Skin of body (tissue), 2 donors: ENCODE data around the gene SPIB. TPM values are rescaled to one million over a fixed set of nuclear protein-coding genes. Genes with fewer than 3 reads are reported as not detected.
"Not testable (repeated sequence)": the region's sequence is repeated elsewhere in the genome, so short reads cannot be mapped to it uniquely, and the experiment has no call there.

ENCODE experiments used
- DNase-seq: peaks from one replicate; lab custom pipeline; 2025; lab: John Stamatoyannopoulos, UW
- total RNA-seq: library from RNA; depleted of rRNA; stranded (reverse); fragments of >200 nt; gene quantifications from one replicate; pipeline ENCODE4 v1.2.3, GENCODE V29; 2014

SPIB gene
- total RNA-seq, 1 donor from 2014 or later = 0.30 TPM

DNA sequence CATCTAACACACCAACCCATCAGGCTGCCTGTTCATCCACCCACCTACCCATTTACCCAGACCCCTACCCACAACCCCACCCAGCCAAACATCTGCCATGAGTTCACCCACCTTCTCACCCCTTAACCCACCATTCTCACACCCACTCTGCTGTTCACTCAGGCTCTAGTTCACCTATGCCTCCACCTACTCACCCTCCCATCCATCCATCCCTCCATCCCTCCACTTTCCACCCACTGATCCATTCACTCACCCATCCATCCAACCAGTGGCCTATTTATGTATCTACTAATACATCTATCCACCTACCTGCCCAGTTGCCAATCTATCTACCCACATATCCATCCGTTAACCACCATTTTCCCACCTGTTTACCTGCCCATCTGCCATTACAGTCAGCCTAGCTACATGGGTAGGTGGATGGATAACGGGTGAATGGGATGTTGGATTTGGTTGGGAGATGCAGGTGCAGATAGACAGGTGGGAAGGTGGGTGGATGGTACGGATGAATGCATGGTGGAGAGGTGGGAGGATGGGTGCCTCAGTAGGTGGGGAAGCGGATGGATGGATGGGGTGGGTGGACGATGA lies 19.2 kb downstream of the SPIB start:
- DNase-seq = no peak

DNA sequence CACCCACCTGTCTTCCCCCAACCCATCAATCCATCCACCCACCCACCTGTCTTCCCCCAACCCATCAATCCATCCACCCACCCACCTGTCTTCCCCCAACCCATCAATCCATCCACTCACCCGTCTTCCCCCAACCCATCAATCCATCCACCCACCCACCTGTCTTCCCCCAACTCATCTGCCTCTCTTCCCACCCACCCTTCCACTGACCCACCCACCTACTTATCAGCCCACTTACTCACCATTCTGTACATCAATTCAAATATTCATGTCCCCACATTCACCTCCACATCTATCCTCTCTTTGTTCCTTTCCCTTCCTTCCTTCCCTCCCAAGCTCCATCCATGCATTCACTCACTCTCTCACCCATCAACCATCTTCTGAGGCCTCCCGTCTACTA lies 20.4 kb downstream of the SPIB start:
- DNase-seq = not testable (repeated sequence)

DNA sequence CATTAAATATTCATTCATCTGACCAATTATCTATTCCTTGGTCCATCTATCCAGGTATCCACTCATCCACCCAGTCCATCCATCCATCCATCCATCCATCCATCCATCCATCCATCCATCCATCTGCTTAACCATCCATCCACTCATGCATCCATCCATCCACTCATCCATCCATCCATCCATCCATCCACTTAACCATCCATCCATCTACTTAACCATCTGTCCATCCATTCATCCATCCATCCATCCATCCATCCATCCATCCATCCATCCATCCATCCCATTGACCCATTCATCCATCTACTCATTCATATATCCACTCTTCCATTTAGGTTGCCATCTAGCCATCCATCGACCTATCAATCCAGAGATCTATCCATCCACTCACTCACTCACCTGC lies 25.3 kb downstream of the SPIB start:
- DNase-seq = no peak

DNA sequence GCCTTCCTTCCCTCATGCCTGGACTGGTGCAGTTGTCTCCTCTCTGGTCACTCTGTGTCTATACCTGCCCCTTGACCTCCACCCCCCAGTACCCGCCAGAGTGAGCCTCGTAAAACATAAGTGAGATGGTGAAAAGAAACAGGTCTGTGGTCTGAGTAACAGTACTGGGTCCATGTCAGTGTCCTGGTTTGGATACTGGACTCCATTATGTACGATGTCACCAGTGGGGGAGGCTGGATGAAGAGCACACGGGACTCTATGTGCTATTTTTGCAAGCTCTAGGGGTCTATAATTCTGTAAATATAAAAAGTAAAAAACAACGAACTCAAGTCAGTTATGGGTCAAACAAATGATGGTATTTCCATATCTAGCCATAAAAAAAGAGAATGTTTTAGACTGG lies 28.3 kb downstream of the SPIB start:
- no peak for DNase-seq

DNA sequence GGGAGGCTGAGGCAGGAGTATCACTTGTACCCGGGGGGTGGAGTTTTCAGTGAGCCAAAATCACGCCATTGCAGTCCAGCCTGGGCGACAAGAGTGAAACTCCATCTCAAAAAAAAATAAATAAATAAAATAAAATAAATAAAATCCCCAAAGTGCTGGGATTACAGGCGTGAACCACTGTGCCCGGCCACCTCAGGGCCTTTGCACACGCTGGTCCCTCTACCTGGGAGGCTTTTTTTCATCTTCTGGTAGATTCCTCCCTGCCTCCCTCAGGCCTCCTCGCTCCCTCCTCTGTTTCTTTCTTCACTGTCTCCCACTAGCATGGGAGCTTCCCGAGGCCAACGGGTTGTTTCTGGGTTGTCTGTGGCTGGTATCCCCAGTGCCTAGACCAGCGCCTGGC lies 29.0 kb downstream of the SPIB start:
- no peak for DNase-seq

DNA sequence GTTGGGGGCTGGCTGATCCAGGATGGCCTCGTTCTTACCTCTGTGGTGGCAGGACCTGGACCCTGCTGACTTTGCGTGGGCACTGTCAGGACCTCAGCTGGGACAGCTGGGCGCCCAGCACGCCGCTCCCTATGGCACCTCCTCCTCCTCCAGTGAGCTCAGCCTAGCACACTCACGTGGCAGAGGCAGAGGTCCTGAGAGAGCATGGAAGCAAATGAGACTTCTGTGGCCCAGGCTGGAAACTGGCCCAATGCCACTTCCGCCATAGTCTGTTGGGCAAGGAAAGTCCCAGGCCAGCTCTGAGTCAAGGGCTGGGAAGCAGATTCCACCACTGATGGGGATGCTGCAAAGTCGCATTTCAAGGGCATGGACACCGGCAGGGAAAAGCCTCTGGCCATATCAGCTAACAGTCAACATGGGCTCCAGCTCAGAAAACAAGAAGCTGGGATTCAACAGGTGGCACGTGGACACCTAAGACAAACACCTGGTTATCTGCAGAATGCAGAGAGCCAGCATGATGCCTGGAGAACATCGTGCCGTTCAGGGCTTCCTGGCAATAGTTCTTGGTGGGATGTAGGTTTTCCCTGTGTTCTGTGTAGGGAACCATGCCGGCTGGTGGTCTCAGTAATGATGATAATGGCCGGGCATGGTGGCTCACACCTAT lies 30.6 kb downstream of the SPIB start:
- DNase-seq = no peak

DNA sequence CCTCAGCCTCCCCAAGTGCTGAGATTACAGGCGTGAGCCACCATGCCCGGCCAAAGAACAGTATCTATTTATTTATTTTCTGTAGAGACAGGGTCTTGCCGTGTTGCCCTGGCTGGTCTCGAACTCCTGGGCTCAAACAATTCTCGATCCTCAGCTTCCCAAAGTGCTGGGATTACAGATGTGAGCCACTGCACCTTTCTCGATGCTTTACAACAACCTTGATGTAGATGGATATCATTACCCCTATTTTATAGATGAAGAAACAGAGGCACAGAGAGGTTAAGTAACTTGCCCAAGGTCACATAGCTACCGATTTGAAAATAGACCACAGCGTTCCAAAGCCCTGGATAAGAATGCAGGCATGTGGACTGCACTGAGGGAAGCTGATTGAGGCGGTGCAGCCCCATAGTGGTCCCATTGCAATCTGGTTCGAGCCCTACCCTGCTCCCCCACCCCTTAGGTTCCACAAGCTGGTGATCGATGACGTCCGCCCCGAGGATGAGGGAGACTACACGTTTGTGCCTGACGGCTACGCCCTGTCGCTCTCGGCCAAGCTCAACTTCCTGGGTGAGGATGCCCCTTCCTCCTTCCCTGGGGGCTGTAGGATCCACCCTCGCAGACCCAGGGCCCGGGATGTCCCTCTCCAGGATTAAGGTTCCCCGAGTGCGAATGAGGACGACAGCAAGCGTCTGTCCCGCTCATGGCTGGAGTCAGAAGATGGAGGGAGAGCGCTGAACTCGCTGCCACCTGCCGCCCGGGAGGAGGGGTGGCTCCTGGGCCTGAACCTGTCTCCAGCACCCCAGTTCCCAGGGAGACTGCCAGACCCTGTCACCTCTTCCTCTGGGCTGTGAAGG lies 31.9 kb downstream of the SPIB start:
- no peak for DNase-seq

DNA sequence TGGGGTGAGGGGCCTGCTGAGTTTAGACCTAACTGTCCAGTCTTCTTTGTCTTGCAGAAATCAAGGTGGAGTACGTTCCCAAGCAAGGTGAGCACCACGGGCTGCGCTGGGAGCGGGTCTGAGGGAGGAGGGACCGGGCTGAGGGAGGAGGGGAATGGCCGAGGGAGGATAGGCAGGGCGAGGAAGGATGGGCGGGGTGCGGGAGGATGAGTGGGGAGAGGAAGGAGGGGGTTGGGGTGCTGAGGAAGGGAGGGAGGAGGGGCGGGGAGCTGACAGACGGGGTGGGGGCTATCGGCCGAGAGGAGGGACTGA lies 32.4 kb downstream of the SPIB start:
- no peak for DNase-seq

DNA sequence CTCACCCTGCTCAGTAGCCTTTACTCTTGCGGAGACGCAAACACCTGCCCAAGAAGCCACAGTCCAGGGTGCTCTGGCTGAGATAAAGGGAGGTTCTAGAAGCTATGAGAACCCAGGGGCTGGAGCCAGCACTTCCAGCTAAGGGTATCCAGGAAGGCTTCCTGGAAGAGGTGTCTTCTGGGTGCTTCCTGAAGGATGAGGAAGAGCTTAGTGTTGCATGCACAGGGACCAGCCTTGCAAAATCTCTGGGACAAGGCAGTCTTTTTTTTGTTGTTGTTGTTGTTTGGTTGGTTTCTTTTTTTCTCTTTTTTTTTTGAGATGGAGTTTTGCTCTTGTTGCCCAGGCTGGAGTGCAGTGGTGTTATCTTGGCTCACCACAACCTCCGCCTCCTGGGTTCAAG lies 34.5 kb downstream of the SPIB start:
- DNase-seq = no peak

DNA sequence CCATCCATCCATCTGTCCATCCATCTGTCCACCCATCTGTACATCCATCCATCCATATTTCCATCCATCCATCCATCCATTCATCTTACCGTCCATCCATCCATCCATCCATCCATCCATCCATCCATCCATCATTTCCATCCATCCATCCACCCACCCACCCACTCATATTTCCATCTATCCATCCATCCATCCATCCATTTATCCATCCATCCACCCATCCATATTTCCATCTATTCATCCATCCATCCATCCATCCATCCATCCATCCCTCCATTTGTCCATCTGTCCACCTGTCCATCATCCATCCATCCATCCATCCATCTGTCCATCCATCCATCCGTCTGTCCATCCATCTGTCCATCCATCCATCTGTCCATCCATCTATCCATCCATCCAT lies 37.3 kb downstream of the SPIB start:
- no peak for DNase-seq

DNA sequence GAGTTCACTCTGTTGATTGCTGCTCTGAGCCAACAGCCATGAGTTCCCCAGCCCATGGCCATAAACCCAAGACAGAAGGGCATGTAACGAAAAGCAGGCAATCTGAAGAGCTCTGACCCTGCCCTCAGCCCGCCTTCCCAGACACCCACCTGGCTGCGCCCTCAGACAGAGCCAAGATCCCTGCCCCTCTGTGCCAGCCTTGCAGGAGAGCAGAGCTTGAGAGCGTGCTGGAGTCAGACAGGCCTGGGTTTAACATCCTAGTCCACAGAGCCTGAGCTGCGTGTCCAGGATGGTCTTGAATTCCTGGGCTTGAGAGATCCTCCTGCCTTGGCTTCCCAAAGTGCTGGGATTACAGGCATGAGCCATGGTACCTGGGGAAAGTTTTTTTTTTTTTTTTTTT lies 38.6 kb downstream of the SPIB start:
- no peak for DNase-seq

DNA sequence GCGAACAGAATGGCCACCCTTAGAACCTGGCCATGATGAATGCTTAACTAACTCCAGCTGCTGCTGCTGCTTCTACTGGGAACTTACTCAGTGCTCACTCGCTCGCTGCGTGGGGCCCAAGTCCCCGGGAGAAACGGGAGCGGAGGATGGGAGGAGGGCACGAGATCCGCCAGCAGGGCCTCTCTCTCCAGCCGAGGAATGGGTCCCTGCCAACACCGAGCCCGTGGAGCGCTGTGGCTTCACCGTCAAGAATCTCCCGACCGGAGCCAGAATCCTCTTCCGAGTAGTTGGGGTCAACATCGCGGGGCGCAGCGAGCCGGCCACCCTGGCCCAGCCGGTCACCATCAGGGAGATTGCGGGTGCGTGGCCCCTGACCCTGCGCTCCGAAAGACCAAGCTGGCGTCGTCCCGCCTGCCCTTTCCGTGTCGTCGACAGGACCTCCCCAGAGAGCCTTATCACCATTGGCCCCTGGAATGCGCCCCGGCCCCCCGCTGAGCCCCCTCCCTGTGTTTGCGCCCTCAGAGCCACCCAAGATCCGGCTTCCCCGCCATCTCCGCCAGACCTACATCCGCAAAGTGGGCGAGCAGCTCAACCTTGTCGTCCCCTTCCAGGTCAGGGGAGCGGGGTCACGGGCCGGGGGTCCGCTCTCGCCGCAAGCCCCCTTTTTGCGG lies 39.8 kb downstream of the SPIB start:
- DNase-seq = no peak

DNA sequence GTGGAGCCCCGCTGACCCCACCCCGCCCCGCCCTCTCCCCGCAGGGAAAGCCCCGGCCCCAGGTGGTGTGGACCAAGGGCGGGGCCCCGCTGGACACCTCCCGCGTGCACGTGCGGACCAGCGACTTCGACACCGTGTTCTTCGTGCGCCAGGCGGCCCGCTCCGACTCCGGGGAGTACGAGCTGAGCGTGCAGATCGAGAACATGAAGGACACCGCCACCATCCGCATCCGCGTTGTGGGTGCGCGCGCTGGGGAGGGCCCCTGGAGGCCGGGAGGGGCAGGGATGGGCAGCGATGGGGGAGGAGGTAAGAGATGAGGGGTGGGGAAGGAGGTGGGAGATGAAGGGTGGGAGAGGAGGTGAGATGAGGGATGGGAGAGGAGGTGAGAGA lies 40.3 kb downstream of the SPIB start:
- DNase-seq = no peak

DNA sequence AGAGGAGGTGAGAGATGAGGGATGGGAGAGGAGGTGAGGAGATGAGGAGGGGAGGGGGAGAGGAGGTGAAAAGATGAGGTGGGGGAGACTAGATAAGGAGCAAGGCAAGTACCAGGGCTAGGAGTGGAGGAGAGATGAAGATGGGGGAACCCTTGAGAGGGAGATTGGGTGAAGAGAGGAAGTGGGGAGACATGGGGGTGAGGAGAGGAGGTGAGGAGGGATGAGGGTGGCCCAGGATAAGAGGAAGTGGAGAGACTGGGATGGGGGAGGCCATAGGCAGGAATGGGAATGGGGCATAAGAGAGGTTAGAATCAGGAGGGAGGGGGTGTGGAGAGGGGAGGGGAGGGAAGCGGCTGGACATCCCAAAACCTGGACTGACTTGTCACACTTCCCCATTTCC lies 40.9 kb downstream of the SPIB start:
- DNase-seq = no peak

DNA sequence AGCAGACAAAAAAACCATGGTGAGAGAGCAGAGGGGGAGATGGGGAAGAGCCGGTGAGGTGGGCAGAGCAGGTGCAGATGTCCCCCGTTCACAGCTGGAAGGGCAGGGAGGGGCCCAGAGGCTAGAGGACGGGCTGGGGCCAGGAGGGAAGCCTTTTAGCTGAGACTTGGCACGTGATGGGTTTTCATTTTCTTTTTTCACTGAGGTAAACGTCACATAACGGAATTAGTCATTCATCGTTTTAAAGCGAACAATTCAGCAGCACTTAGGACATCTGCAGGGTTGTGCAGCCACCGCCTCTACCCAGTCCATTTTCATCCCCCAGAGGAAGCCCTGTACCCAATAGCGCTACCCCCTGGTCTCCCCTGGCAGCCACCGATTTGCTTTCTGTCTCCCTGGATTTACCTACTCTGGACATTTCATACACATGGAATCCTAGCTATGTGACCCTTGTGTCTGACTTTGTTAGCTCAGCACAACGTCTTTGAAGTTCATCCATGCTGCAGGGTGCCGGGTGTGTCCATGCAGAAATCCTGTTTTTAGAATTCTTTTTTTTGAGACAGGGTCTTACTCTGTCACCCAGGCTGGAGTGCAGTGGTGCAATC lies 41.5 kb downstream of the SPIB start:
- no peak for DNase-seq

DNA sequence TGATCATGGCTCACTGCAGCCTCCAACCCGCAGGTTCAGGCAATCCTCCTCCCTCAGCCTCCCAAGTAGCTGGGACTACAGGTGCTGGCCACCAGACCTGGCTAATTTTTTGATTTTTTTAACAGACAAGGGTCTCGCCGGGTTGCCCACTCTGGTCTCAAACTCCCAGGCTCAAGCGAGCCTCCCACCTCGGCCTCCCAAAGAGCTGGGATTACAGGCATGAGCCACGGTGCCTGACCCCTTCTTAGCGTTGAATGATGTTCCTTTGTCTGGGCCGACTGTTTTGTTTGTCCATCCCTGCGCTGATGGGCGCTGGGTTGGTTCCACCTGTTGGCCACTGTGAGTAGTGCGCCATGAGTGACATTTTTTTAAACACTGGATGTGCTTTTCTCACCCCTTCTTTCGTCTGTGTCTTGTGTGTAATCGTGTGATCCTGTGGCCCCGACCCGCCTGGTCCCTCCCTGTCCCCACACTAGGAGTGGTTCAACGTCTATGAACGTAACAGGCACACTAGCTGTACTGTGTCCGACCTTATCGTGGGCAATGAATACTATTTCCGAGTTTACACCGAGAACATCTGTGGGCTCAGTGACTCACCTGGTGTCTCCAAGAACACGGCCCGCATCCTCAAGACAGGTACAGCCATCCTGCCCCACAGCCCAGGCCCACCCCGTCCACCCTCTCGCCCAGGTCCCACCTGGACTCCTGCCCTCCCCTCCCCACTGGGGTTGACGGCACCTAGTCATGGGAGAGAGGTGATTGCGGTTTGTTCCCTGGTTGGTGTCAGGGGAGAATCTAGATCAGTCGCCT lies 42.5 kb downstream of the SPIB start:
- DNase-seq = peak; percentile 11

DNA sequence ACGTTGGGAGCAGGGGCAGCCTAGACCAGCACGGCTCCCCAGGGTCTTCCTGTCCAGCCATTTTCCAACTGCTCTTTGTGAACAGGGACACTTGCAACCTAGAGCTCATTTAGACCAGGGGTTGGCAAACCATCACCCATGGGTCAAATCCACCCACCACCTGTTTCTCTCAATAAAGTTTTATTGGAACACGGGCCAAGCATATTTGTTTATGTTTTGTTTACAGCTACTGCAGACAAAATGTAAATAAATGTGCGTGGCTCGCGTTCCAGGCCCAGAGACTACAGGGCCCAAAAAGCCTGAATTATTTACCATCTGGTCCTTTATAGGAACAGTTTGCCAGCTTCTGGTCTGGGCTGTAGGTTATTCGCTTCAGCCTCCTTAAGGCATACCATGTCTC lies 44.2 kb downstream of the SPIB start:
- DNase-seq = no peak

DNA sequence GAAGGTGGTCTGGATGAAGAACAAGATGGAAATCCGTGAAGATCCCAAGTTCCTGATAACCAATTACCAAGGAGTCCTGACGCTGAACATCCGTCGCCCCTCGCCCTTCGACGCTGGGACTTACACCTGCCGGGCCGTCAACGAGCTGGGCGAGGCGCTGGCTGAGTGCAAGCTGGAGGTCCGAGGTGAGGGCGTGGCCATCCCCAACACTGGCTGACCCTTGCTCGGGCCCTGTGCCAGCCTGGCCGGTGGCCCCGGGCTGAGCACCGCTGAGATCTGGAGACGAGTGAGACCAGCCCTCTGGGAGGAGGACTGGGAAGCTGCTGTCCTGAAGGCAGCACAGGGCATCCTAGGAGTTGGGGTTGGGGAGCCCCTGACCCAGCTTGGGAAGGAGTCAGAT lies 45.6 kb downstream of the SPIB start:
- no peak for DNase-seq

DNA sequence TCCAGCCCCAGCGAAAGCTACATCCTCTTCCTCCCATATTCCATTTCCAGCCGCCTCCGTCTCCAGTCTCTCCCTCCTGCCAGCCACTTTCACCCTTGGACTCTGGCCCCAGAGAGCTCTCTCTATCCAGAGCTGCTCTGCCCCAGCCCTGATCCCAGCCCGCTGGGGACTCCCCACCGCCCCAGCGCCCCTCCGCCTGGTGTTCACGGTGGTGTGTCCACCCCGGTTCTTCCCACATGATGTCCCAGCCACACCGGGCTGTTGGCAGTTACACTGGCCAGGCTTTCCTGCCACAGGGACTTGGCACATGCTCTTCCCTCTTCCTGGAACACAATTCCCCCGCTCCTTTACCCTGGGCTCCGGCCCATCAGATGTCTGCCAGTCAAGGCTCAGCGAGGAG lies 46.3 kb downstream of the SPIB start:
- no peak for DNase-seq

DNA sequence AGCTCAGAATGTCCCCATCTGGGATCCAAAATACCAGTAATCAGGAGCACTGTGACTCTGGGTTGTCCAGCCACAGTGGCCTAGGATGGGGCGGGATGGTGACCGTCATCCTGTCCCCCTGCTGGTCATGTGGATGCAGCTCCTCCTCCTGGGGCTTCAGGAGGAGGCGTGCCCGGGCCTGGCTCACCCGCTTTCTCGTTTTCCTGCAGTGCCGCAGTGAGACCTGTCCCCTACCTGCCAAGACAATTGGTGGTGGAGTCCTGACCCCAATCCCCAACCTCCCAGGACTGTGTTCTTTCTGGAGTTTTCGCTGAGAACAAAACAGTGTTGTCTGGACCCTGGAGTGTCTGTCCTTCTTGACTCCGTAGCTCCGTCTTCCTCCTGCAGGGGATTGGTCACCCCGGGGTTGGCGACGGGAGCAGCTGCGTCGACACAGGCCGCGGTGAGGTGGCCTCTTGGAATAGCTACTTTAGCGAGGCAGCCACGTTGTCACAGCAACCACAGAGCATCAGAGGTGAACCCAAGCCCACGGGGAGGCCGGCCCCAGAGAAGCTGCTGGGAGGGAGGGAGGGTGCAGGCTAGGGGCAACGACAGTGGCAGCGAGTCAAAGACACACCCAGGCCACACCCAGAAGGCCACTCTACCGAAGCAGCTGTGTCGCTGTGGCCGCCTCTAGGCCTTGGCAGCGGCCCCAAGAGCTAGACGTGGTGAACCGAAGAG lies 47.4 kb downstream of the SPIB start:
- no peak for DNase-seq

DNA sequence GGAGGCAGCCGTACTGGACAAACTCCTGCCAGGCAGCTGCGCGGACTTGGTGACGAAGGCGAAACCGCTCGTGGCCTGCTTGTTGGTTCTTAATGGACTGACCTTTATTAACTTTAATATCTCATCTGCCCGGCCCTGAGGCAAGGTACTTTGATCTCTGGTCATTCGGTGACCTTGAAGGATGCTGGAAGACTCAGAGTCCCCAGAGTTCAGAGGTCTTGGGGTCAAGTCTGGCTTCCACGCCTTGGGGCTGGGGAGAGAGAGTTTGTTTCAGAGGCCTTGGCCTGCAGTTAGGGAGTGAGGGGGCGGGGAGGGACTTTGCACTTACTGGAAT lies 47.9 kb downstream of the SPIB start:
- DNase-seq = no peak
